AG10803 (cell line): Measurements from ENCODE around the gene PBX1.

Source experiments
- DNase-seq: peaks from one replicate; pipeline ENCODE4 v3.0.0; 2010; ENCODE audit warnings: low read depth
- H3K4me3 ChIP-seq: 2 replicates; pipeline ENCODE4 v1.5.1; 2011; ENCODE audit warnings: mild to moderate bottlenecking, low read length, control low read depth
- TF ChIP-seq, protein P1 (sequence below): conservative IDR thresholded peaks from 2 replicates; pipeline ENCODE4 v1.5.1; 2011; ENCODE audit warnings: mild to moderate bottlenecking, low read length, control low read depth, inconsistent platforms

The PBX1 gene

DNA sequence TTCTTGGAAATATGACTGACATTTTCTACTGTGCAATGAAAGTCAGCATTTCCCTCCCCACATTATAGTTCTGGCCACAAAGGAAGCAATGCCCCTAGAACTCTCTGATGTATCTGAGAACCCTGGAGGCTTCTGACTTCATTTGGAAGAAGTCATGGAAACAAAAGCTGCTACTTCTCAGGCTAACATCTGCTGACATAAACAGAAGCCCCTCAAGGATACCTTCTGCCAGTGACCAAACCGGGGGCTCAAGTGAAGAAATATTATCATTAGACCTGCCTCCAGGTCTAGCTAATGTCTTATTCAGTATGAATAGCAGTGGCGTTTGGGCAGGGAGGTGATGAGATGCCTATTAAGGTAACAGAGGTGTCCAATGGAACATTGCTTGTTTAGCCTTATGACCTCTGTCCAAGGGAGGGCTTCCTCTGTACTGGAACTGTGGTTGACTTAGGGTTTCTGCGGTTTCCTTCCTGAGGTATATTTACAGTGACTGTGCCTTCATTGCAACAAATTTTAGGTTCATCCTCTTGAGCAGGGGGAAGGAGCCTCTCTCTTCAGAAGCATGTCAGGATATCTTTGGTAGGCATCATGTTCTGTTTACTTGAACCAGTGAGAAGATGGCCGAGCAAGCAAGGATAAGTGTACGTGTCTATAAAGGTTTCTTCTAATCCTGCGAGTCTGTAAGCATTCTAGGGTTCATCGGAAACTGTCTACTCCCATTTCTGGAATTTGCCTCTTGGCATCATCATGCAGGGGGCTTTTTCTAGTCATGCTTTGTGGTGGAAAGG, 161.7 kb downstream of the PBX1 start:
- no peak for DNase-seq
- TF ChIP-seq, protein P1, sequence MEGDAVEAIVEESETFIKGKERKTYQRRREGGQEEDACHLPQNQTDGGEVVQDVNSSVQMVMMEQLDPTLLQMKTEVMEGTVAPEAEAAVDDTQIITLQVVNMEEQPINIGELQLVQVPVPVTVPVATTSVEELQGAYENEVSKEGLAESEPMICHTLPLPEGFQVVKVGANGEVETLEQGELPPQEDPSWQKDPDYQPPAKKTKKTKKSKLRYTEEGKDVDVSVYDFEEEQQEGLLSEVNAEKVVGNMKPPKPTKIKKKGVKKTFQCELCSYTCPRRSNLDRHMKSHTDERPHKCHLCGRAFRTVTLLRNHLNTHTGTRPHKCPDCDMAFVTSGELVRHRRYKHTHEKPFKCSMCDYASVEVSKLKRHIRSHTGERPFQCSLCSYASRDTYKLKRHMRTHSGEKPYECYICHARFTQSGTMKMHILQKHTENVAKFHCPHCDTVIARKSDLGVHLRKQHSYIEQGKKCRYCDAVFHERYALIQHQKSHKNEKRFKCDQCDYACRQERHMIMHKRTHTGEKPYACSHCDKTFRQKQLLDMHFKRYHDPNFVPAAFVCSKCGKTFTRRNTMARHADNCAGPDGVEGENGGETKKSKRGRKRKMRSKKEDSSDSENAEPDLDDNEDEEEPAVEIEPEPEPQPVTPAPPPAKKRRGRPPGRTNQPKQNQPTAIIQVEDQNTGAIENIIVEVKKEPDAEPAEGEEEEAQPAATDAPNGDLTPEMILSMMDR: no peak
- no peak overlapping the region for H3K4me3 ChIP-seq

DNA sequence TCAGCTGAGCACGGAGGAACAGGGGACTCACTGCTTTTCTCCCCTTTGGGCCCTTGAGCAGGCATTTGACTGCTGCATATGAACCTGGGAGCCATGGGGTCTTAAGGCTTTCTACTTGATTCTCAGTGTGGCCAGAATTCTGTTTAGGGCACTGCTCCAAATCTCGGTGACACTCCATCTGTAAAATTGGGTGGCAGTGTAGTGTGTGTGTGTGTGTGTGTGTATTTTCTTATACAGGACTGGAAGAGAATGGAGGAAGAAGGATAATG, 162.2 kb downstream of the PBX1 start:
- TF ChIP-seq, protein P1: no peak
- no peak overlapping the region for H3K4me3 ChIP-seq
- DNase-seq: no peak

DNA sequence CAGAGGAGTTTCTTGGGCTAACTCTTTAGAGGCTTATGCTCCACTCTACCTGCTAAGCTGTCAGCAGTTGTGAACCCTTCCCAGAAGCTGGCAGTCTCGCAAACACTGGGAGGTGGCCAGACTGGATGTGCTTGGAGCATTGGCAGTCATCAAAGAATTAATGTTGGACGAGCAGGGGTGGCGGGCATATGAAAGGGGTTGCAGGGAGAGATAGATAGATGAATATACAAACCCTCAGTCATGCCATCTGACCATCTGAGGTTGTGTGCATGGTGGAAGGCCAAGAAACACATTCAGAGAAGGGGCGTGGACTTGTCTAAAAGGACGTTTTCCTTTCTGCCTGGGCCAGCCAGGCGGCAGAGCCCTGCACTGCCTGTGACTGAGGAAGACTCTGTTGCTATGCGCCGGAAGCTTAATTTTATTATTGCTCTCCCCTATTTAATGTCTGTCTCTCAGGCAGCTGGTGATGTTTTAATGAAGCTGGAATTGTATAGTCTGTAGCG, 164.4 kb downstream of the PBX1 start:
- DNase-seq: no peak
- TF ChIP-seq, protein P1: no peak
- H3K4me3 ChIP-seq: no peak overlapping the region

DNA sequence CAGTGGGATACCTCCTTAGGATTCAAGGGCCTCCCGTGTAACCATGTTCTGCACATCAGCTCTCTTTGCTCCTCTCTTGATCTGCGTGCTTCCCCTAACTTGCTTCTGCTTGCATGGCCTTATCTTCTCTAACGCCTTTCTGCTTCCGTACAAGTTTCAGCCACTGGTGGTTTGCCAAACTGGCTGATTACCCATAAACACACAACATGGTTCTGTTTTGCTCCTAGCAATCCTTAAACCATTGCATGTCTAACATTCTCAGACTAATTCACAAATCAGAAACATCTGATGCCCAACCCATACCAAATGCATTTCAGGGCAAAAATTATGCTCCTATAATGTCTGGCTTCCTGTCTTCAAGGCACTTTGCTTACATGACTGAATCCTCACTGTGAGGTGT, 166.4 kb downstream of the PBX1 start:
- DNase-seq: peak; percentile 98
- TF ChIP-seq, protein P1: no peak
- no peak overlapping the region for H3K4me3 ChIP-seq

DNA sequence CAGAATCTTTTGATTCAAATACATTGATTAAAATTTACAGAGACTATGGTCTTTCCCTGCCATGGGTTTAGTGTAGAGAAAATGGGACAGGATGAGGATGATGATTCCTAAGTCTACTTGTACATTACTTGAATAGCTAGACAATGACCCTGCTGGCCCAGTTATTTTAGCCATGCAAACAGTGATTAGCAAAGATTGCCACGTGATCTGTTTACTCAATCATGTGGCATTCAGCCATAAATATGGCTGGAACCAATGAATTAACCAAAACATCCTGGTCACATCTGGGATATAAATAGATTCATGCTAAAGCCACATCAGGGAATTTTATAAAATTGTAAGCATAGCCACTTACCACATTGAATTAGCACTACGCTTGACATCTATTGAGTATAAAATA, 167.3 kb downstream of the PBX1 start:
- no peak overlapping the region for H3K4me3 ChIP-seq
- TF ChIP-seq, protein P1: no peak
- peak; percentile 99 for DNase-seq

DNA sequence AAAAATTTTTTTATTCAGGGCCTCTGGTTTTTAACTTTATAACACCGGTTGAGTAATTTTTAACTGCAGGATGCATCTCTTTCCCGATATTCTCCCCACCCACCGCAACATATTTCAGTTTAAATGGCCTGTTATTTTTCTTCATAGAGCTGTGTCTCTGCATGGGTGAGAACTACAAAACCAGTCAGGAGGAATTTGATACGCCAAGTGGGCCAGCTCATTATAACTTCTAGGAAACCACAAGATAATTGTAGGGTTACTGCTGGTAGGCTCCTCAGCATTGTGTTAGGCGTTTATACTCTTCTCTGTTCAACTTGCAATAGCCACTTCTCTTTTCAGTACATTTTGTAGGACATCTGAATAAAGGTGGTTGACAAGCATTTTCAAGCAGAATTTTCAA, 169.7 kb downstream of the PBX1 start:
- H3K4me3 ChIP-seq: no peak overlapping the region
- TF ChIP-seq, protein P1: no peak
- peak; percentile 62 for DNase-seq

DNA sequence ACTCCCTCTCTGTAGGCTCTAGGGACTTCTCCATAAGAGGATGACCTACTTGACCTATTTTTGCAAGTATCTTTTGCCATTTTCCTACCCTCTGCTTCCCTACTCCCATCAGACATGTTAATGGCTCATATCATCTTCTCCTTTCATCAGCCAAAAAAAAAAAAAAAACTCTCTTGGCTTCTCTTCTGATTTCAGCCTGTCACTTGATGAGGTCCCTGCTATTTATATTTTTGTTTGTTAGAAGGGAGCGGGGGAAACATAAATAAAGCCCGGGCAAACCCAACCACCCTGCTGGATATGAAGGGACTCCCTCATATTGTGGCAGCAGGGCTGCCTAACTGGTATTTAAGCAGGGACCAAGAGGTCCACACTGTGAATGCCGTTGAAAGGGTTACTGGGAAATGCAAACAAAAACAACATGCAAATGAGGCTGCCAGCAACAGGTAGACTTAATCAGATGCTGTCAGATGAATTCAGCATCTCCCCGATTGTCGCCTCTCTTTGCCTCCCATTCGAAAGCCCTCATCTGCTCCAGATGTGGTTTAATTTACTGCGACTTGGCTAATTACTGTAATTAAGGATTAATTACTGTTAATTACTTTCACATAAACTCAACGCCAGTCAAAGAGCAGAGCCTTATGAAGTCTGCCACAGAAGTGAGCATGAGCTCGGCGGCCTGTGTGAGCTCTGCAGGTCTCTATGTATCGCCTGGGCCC, 172.3 kb downstream of the PBX1 start:
- TF ChIP-seq, protein P1: no peak
- DNase-seq: no peak
- H3K4me3 ChIP-seq: no peak overlapping the region
